GM21737 (cell line): ENCODE results near the gene TMEM253.

Source experiments
- ATAC-seq: cut with Tn5 transposase; IDR thresholded peaks from one replicate; pipeline ENCODE4 v1.9.1; 2021; ENCODE audit warnings: mild to moderate bottlenecking, moderate library complexity; ENCODE audit not compliant: unreplicated experiment

The TMEM253 gene

GRCh38 chr14:21100931-21101330 is at the start of gene TMEM253:
Gene TMEM253 (plus strand): TSS chr14:21101066. CDS start chr14:21101344, 278 bp downstream.
- no peak for ATAC-seq

GRCh38 chr14:21053184-21054122 is 47.4 kb upstream of the TMEM253 start:
- no peak for ATAC-seq

GRCh38 chr14:21054123-21054767 is 46.6 kb upstream of the TMEM253 start:
- no peak for ATAC-seq

DNA sequence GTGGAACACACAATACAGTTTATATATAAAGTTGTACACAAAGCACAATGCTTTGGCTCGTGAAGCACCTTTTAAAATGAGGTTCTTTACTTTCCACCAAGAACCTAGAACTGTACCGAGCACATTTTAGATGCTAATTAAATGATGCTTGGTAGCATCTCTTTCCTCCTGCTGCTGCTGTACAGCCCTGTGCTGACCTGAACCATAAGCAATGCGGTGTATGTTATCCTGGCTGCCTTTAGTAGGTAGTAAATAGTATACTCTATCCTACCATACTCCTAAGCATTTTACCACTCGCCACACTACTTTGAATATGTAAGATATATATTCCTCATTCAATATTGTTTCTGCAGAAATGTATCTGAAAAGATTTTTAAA is 46.1 kb upstream of the TMEM253 start:
- ATAC-seq, result no peak

DNA sequence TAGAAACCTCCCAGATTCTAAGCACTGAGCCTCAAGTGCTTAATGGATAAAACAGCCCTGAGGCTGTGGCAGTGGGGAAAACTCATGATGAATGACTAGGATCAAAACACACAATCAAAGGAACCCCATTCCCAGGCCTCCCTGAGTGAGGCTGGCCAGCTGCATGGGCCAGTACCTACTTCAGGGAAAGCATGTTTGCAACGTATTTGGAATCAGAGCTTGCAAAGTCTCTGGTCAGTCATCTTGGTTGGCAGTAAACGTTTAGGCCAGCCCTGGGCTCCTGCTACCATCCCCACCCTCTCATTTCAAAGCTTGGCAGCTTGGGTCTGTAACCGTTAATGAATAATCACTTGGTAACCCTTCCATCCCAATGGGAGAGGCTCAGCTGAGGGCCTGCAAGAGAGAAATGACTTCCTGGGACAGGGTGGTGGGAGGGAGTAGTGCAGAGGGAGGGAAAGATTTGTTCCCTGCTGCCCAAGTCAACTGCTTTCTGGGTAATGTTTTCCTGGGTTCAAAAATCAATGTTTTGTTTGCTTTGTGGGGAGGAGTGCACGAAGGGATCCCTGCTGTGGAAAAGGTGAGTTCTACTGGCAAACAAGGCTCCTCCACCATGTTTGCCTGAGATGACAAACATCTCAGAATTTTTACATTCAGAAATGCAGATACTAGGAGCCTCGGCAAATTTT is 45.3 kb upstream of the TMEM253 start:
- no peak for ATAC-seq

GRCh38 chr14:21056520-21057163 is 44.2 kb upstream of the TMEM253 start:
- ATAC-seq, result no peak

DNA sequence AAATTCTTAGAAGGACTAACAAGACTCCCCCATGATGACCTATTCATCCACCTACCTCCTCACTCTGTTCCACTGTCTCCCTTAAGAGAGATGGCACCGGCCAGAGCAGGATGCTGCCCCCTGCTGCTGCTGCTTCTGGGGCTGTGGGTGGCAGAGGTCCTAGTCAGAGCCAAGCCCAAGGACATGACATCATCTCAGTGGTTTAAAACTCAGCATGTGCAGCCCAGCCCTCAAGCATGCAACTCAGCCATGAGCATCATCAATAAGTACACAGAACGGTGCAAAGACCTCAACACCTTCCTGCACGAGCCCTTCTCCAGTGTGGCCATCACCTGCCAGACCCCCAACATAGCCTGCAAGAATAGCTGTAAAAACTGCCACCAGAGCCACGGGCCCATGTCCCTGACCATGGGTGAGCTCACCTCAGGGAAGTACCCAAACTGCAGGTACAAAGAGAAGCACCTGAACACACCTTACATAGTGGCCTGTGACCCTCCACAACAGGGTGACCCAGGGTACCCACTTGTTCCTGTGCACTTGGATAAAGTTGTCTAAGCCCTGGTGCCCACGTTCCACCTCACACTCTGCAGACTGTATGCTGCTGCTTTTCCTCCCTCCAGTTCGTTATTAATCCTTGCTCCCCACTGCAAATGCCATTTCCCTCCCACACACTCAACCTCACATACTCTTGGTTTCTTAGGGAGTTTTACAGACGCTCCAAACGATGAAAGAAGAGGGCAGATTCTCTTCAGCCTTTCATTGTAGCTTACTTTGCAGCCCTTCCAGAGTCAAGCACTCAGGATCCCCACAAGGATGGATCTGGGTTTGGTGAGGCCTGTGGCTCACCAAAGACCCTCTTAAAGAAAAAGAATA is 42.8 kb upstream of the TMEM253 start, which contains the start of gene RNASE8:
RNASE8 (plus strand) TSS at position 20 of the 873 bp plus-strand sequence; CDS start at position 91, 71 bp downstream.
- ATAC-seq, result no peak

GRCh38 chr14:21058903-21059302 is 42.0 kb upstream of the TMEM253 start:
- no peak for ATAC-seq

DNA sequence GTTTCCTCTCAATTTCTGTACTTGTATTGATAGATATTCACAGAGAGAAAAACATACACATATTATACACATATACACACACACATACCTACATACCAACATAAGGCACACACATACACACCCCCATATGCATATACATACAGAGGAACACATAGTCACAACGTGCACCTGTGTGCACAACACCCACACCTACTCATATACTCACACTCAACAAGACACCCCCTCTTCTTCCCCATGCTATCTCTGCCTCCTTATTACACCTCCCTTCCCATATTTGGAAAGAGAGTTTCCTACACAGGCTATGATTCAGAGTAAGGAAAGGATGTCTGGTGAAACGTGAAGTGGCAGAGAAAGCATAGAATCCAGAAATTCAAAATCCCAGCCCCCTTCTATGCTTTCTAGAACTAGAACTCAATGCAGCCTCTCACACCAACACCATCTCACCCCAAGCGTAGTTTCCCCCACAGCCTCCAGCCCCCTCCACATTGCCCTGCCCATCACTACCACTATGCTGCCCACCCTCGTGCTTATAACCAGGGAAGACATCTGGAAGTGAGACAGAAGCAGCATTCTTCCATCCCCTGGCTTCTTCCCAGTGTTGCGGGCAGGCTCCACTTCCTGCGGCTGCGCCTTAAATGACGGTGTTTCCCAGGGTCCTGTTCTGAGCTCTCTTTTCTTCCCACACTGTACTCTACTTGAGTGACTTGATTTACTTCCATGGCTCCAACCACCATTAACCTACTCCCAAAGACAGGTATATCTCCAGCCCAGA is 40.8 kb upstream of the TMEM253 start:
- ATAC-seq, result no peak

- ATAC-seq, result no peak
These were observed 40.1 kb upstream of the TMEM253 start for GRCh38 chr14:21060614-21061346.

GRCh38 chr14:21061347-21061668 is 39.6 kb upstream of the TMEM253 start:
- ATAC-seq, result no peak

GRCh38 chr14:21063479-21063878 is 37.4 kb upstream of the TMEM253 start:
- no peak for ATAC-seq

- no peak for ATAC-seq
These were observed 33.9 kb upstream of the TMEM253 start for GRCh38 chr14:21066882-21067502.

- ATAC-seq, result no peak
These were observed 32.1 kb upstream of the TMEM253 start for GRCh38 chr14:21068521-21069387.

- ATAC-seq, result no peak
These were observed 31.3 kb upstream of the TMEM253 start for GRCh38 chr14:21069388-21070082.

DNA sequence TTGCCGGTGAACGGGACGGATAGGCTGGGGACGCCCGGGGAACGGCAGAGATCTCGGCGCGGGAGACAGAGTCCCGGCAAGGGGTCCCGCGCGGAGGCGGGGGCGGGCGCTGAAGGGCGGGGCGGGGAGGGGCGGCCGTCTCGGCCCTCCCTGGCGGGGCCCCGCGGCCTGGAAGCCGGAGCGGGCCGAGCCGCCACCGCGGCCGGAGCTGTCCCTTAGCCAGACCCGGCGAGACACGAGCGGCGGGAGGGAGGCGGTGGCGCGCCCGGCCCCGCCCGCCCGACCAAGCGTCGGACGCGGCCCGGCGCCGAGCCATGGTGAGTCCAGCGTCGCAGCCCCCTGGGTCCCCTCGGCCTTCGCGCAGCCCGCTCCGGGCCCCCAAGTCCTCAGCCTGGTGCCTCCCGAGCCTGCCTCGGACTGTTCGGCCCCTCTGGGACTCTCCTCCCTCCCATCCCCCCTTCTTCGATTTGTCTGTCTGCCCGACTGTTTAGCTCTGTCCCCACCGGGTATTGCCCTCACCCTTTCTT is 30.7 kb upstream of the TMEM253 start, which contains the start of gene ARHGEF40:
ARHGEF40 (plus strand) TSS at position 222 of the 527 bp plus-strand sequence; CDS start at position 315, 93 bp downstream.
- ATAC-seq, result no peak
